ENCODE results near the gene UPK3BL1. TPM values are rescaled to one million over a fixed set of nuclear protein-coding genes. Genes with fewer than 3 reads are reported as not detected.
"Not testable (repeated sequence)": the region's sequence is repeated elsewhere in the genome, so short reads cannot be mapped to it uniquely, and the experiment has no call there.

The UPK3BL1 gene
- total RNA-seq, 3 donors from 2014 or later, result 11.8 to 31.3 (median 22.0) TPM

DNA sequence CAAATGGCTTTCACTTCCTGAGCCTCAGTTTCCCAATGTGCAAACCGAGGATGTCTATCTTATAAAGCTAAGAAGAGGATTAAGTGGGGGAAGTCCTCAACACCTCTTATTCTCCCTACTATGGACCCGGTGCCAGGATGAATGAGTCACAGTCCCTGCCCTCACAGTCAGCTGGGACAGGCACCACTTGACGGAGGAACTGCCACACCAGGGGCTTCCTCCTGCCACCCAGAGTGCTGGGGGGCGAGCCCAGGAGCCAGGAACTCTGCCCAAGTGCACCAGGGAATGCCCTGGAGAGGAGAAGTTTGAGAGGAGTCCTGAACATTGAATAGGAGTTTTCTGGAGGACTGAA is 28.3 kb downstream of the UPK3BL1 start:
- H3K4me3 ChIP-seq; DNase-seq (ENCODE audit: low spot score in 2 of 2); H3K36me3 ChIP-seq; H3K27me3 ChIP-seq; H3K9me3 ChIP-seq; intact Hi-C loops (cut with DNase I; ENCODE audit: low total_unique reads); H3K4me1 ChIP-seq; H3K27ac ChIP-seq: not testable (repeated sequence)

DNA sequence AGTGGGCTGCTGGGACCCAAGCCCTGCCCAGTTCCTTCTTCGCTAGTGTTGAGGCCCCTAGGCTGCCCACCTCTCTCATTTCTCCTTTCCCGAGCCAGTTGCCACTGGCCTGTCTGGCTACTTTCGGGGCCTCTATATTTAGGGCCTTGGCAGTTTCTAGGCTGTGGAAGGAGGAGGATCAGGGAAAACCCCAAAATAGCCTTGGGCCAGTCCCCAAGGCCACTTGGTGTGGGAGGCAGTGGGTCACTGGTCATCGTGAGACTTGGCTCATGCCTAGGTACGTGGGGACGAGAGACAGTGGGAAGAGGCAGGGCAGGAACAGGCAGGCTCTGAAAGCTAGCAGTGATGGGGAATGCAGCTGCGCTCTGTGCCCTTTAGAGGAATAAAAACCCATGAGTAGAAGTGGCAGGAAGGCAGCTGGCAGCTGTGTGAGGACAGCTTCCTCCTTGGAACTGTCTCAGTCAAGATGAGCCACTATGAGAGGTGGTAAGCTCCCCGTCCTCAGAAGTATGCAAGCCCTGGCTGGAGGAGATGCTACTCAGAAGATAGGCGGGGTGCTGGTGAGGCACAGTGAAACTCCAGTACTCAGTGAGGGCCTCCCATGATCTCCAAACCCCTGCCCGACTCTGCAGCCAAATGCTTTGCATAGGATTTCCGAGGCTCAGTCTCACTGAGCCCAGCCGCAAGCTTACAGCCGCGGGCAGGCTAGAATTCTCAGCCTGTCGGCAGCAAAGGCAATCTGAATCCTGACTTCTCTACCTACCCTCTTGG is 28.8 kb downstream of the UPK3BL1 start:
- H3K9me3 ChIP-seq; H3K36me3 ChIP-seq; H3K27me3 ChIP-seq; intact Hi-C loops (cut with DNase I; ENCODE audit: low total_unique reads); H3K27ac ChIP-seq; H3K4me1 ChIP-seq; H3K4me3 ChIP-seq: not testable (repeated sequence)
- peak in 1 of 2 donors; percentile 15 for DNase-seq (ENCODE audit: low spot score in 2 of 2)

DNA sequence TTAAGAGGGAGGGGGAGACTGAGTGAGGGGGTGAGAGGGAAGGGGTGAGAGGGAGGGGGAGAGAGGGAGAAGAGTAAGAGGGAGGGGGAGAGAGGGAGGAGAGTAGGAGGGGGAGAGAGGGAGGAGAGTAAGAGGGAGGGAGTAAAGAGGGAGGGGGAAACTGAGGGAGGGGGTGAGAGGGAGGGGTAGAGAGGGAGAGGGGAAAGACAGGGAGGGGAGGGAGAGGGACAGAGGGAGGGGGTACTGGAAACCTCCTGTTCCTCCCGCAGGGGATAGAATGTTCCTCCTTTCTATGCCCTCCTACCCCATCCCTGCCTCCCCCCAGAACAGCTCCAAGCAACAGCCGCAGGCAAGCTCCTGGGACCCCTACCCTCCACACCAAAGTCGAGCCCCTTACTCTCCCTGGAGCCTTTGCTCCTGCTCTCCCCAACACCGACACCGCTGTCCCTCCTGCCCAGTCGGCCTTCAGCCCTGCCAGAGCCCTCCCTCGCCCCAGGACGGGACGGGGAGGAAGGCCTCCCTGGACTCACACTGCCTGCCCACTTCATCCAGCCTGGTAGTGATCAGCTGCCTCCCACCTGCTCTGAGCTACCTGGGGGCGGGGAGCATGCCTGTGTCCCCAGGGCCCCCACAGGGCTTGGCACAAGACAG is 30.8 kb downstream of the UPK3BL1 start:
- H3K4me1 ChIP-seq; intact Hi-C loops (cut with DNase I; ENCODE audit: low total_unique reads); H3K9me3 ChIP-seq; H3K27me3 ChIP-seq; H3K36me3 ChIP-seq: not testable (repeated sequence)
- peak overlapping the region in 1 of 2 donors; percentile 48 for H3K27ac ChIP-seq
- H3K4me3 ChIP-seq, result peak overlapping the region in 1 of 3 donors; percentile 31
- DNase-seq (ENCODE audit: low spot score in 2 of 2), result peak in 1 of 2 donors; percentile 17

DNA sequence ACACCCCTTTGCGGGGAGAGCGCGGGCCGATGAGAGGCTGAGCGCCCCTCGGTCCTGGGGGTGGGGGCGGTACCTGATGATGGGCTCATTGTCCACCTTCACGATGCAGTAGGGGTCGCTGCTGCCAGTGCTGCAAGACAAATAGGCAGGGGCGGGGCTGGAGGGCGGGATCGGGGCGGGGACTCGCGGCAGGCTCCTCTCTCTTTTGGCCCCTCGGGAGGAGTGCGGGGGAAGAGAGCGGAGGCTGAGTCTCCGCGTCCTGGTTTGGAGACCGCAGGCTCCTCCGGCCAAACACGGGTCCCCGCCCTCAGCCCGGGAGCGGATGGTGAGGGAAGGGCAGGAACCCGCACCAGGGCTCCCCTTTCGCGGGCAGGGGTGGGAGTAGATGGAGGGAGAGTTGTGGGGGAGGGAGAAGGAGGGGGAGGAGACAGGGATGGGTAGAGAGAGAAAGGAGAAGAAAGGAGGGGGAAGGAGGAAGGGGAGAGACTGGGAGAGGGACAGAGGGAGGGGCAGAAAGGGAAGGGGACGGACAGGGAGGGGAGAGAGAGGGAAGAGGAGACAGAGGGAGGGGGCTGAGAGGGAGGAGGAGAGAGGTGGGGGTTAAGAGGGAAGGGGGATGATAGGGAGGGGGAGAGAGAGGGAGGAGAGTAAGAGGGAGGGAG is 31.4 kb downstream of the UPK3BL1 start:
- H3K36me3 ChIP-seq; H3K9me3 ChIP-seq; H3K4me1 ChIP-seq; H3K4me3 ChIP-seq; intact Hi-C loops (cut with DNase I; ENCODE audit: low total_unique reads); H3K27ac ChIP-seq; DNase-seq (ENCODE audit: low spot score in 2 of 2); H3K27me3 ChIP-seq: not testable (repeated sequence)

DNA sequence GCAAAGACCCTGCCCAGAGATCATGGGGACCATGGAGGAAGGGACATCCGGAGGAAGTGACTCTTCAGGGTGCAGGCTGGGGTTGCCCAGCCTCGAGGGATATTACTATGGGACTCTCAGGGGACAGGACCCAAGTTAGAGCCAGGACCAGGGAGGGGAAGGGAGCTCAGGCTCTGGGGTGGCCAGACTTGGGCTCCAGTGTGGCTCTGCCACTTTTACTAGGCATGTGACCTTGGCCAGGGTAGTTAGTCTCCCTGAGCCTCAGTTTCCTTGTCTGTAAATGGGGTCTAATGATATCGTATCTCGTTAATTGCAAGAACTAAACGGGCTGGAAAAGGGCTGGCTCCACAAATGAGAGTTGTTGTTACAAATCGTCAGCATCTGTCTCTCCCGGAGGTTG is 32.1 kb downstream of the UPK3BL1 start:
- intact Hi-C loops (cut with DNase I; ENCODE audit: low total_unique reads); H3K9me3 ChIP-seq; H3K4me1 ChIP-seq; H3K36me3 ChIP-seq; H3K27ac ChIP-seq; H3K27me3 ChIP-seq; H3K4me3 ChIP-seq: not testable (repeated sequence)
- DNase-seq (ENCODE audit: low spot score in 2 of 2), result peak in 1 of 2 donors; percentile 15

DNA sequence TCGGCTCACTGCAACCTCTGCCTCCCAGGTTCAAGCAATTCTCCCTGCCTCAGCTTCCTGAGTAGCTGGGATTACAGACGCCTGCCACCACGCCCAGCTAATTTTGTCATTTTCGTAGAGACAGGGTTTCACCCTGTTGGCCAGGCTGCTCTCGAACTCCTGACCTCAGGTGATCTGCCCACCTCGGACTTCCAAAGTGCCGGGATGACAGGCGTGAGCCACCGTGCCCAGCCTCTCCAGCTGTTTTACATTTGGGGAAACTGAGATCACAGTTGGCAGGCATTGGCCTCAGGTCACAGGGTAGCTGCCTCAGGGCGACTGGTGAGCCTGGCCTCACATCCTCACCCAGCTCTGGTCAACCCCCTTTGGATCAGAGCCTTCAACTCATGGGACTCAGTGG is 32.9 kb downstream of the UPK3BL1 start:
- H3K4me3 ChIP-seq; intact Hi-C loops (cut with DNase I; ENCODE audit: low total_unique reads); H3K27me3 ChIP-seq; H3K27ac ChIP-seq; H3K36me3 ChIP-seq; H3K4me1 ChIP-seq; DNase-seq (ENCODE audit: low spot score in 2 of 2); H3K9me3 ChIP-seq: not testable (repeated sequence)

DNA sequence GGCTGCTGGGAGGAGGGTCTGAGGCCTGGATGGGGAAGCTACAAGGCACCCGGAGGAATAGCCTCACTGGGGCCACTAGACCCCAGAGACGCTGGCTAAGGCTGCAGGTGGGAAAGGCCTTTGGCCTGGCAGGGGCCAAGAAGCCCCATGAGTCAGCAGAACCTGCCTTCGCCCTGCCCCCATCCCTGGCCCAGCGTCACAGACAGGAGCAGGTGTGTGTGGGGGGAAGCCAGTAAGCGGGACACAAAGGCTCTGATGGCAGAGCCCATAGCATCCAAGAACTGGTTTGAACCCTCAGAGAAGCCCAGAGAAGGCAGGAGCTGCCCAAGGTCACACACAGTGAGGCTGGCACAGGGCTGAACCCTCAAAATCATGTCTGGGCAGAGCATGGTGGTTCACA is 35.7 kb downstream of the UPK3BL1 start:
- H3K4me1 ChIP-seq; H3K36me3 ChIP-seq; H3K27ac ChIP-seq; H3K4me3 ChIP-seq; DNase-seq (ENCODE audit: low spot score in 2 of 2); H3K9me3 ChIP-seq; H3K27me3 ChIP-seq; intact Hi-C loops (cut with DNase I; ENCODE audit: low total_unique reads): not testable (repeated sequence)

DNA sequence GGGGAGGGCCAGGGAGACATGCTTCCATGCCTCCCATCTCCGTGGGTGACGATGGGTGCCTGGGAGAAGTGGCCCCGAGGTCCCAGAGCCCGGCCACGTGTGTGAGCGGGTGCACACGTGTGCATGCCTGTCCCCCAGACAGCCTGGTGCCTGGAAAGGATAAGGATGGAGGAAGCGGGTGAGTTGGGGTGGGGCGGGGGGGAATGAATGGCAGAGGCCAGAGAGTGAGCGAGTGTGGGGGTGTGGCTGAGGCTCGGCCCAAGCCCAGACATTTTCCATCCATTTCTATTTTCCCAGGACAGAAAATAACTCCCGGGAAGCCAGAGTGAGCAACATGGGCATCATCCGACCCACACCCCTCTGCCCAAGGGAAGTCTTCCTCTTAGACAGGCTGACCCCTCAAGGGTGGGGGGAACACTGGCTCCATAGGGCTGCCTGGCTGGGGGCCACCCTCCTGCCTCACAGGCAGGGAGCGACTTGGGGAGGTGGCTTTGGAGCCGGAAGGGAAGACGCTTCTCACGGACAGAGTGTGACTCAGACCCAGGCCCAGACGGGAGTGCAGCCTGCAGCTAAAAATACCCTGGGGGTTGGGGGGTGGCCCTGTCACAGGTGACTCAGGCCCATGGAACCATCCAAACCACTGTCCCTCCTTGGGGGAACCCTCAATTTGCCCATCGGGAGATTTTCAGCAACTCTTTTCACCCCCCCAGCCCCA is 38.0 kb downstream of the UPK3BL1 start:
- H3K36me3 ChIP-seq; H3K9me3 ChIP-seq; H3K27ac ChIP-seq; intact Hi-C loops (cut with DNase I; ENCODE audit: low total_unique reads); DNase-seq (ENCODE audit: low spot score in 2 of 2); H3K27me3 ChIP-seq; H3K4me3 ChIP-seq; H3K4me1 ChIP-seq: not testable (repeated sequence)

DNA sequence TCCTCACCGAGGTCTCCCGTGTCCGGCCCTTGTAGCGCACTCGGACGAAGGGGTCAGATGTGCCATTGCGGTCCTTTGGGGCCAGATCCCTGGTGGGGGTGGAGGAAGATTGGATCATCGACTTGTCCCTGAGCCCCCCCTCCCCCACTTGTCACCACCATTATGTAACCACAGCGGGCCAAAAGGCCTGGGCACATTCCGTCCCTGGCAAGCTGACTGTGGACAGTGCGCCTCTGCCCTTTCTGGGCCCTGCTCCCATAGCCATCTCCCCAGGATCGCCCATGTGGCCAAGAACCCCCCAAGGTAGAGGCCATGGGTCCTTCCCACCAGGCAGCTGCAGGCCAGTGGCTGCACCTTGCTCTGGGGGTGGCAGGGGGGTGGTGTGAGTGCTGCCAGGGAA is 40.3 kb downstream of the UPK3BL1 start:
- H3K4me3 ChIP-seq, H3K27me3 ChIP-seq: not testable (repeated sequence)

DNA sequence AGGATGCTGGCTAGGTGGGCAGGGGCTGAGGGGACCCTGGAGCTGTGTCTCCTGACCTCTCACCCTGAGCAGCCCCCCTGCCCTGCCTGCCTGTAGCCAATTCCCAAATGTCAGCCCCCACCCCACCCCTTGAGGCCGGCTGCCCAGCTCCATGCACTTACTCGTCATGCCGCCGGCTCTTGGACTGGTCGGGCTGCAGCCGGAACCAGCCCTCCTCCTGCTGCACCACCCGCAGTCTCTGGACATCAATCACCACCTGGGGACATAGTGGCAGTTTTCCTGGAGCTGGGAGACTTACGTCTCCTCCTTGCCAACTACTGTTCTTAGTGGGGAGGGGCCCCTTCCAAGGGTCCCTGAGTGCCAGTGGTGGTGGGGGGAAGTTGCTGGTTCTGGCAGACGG is 42.9 kb downstream of the UPK3BL1 start:
- intact Hi-C loops (cut with DNase I; ENCODE audit: low total_unique reads); H3K4me1 ChIP-seq; H3K4me3 ChIP-seq; H3K9me3 ChIP-seq; H3K36me3 ChIP-seq; H3K27me3 ChIP-seq; H3K27ac ChIP-seq; DNase-seq (ENCODE audit: low spot score in 2 of 2): not testable (repeated sequence)

More for the DNA sequence above, 40.3 kb downstream of the UPK3BL1 start:
- H3K4me1 ChIP-seq; DNase-seq (ENCODE audit: low spot score in 2 of 2); H3K36me3 ChIP-seq; H3K27ac ChIP-seq; H3K9me3 ChIP-seq; intact Hi-C loops (cut with DNase I; ENCODE audit: low total_unique reads): not testable (repeated sequence)

DNA sequence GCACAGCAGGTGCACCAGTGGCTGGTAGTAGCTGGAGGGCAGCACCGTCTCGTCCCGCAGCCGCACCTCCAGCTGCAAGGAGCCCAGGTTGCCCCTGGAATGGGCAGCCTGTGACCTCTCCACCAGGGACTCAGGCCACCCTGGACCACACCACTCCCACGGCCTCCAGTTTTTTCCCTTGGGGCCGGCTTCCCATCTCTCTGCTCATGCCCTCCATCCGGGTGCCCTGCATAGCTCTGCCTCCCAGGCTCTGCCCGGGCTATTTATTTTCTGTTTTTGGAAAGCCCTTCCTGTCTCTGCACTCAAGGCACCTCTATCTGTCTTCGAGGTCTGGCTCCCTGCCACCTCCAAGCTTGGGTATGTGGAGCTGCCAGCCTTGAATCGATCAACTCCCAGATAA is 46.6 kb downstream of the UPK3BL1 start:
- H3K27me3 ChIP-seq; H3K27ac ChIP-seq; DNase-seq (ENCODE audit: low spot score in 2 of 2); H3K9me3 ChIP-seq; intact Hi-C loops (cut with DNase I; ENCODE audit: low total_unique reads); H3K36me3 ChIP-seq; H3K4me3 ChIP-seq; H3K4me1 ChIP-seq: not testable (repeated sequence)

DNA sequence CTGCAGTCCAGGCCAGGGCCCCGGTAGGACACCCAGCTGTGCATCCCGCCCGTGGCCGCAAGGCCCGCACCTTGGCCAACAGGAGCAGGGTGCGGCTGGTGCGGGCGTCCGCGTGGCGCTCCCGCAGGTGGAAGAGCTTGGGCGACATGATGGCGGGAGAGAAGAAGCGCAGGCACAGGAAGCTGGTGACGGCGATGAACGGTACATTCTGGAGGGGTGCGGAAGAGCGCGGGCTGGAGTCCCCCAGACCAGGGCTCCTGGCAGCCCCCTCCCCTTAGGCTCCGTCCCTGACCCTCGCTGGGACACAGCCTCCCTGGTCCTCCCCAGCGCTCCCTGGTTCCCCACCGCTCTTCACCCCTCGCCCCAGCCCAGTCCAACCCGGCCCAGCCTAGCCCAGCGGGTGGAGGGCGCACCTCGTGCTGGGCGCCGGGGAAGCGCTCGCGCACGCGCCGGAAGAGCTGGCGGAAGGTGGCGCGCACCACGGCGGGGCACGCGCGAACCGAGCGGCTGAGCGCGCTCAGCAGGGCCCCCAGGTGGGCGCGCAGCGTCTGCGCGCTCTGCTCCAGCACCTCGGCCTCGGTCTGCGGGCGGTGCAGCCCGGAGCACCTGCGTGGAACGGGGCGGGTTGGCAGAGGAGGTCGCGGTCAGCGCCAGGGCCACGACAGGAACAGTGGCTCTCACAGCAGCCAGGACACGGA is 48.8 kb downstream of the UPK3BL1 start:
- H3K4me3 ChIP-seq, result not testable (repeated sequence)

More for the DNA sequence above, 48.8 kb downstream of the UPK3BL1 start:
- DNase-seq (ENCODE audit: low spot score in 2 of 2); H3K36me3 ChIP-seq; H3K27ac ChIP-seq; H3K9me3 ChIP-seq; H3K27me3 ChIP-seq; intact Hi-C loops (cut with DNase I; ENCODE audit: low total_unique reads); H3K4me1 ChIP-seq: not testable (repeated sequence)
